Fibroblast of peridontal ligament (primary cell): ENCODE results near the gene RAP2C.
"Not testable (repeated sequence)": the region's sequence is repeated elsewhere in the genome, so short reads cannot be mapped to it uniquely, and the experiment has no call there.

Experiments
- DNase-seq: peaks from one replicate; pipeline ENCODE4 v3.0.0-alpha.2; 2010; ENCODE audit errors: extremely low read depth

Gene RAP2C

DNA sequence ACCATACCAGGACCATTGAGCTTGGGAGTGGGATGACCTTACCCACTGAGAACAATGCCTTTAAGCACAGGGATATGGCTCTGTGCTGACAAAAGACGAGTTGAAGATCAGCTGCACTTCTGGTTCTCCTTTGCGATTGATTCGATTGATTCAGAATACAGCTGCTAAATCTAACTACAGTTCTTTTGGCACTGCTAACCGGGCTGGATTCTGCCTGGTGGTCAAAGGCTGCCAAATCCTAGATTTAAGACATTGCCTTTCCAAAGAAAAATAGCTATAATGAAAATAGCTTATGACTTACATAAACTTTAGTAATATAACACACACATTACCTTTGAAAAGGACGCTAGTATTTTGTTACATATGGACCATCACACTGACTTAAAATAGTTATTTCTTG lies 18.3 kb downstream of the RAP2C start:
- no peak for DNase-seq

DNA sequence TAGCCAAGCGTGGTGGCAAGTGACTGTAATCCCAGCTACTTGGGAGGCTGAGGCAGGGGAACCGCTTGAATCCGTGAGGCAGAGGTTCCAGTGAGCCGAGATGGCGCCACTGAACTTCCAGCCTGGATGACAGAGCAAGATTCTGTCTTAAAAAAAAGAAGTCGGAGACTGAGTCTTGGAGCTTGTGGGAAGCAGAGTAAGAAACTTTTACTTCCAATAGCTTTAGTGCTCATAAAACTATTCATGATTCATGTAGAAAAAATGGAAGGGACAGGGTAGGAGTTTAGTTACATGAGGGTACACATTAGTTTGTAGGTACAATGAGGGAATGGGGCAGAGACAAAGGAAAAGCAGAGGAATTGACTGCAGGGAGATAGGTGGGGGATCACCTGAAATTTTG lies 19.3 kb downstream of the RAP2C start:
- DNase-seq = no peak

DNA sequence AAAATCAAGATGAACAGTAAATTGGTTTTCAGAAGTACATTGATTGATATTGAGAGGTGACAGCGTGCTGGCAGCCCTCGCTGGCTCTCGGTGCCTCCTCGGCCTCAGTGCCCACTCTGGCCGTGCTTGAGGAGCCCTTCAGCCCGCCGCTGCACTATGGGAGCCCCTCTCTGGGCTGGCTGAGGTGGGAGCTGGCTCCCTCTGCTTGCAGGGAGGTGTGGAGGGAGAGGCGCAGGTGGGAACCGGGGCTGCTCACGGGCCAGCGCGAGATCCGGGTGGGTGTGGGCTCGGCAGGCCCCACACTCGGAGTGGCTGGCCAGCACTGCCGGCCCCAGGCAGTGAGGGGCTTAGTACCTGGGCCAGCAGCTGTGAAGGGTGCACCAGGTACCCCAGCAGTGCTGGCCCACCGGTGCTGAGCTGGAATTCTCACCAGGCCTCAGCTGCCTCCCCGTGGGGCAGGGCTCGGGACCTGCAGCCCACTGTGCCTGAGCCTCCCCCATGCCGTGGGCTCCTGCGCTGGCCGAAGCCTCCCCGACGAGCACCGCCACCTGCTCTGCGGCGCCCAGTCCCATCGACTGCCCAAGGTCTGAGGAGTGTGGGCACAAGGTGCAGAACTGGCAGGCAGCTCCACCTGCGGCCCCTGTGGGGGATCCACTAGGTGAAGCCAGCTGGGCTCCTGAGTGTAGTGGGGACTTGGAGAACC lies 25.2 kb downstream of the RAP2C start:
- DNase-seq = no peak

DNA sequence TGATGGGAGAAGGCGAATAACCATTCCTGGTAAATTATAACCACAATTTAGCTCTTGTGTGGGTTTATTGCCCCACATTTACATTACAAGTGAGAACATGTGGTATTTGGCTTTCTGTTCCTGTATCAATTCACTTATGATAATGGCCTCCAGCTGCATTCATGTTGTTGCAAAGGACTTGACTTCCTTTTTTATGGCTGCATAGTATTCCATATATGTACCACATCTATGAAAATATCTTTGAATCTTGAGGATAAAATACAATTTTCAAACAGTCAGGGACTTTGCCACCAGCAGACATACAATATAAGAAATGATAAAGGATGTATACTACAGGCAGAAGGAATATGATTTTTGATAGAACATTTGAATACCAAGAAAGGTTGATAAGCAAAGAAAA lies 27.3 kb downstream of the RAP2C start:
- DNase-seq = no peak

DNA sequence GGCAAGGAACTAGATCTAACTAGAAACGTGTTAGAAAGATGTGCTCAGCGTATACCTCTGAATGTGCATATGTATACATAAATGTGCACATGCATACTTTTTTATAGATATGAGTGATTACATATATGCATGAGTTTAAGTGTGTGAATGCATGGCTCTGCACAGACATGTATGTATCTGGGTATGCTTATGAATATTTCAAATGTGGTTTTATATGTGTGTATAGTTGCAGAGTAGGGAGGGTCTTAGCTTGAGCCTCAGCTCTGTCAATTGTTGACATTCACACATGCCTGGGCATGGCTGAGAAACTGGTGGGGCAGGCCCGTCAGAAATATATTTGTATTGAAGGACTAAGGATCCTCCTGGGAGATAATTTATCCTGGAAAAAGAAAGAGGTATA lies 31.1 kb downstream of the RAP2C start:
- no peak for DNase-seq

DNA sequence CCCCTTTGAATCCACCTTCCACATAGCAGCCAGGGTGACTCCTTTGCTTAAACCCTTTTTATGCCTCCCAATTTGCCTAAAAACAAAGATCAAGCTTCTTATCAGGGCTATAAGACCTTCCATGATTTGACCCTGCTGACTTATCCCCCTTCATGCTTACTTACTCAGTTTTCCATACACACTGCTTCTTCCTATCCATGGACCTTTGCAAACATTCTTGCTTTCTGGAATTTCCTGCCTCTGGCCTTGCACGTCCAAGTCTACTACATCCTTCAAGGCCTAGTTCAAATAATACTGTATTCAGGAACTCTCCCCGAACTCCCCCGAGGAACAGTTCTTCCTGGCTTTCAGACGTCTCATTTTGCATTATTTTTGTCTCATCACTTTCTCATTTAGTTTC lies 31.8 kb downstream of the RAP2C start:
- no peak for DNase-seq

DNA sequence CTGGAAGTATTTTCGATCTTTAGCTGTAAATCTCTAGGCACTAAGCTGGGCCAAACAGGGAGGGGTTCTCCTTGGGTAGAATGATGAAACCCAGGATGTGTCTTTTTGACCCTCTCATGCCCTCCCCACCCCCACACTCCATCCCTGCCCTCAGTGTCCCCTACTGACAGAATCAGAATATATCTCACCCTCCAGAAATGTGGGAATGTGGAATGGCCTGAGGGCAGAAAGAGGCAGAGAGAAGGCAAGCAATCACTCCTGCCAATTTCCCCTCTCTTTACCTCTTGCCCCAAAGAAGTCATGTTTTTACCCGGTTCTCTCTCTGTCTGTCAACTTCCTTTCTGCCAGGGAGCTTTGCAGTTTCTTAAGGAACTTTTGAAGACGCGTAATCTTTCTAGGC lies 34.4 kb downstream of the RAP2C start:
- DNase-seq = no peak

DNA sequence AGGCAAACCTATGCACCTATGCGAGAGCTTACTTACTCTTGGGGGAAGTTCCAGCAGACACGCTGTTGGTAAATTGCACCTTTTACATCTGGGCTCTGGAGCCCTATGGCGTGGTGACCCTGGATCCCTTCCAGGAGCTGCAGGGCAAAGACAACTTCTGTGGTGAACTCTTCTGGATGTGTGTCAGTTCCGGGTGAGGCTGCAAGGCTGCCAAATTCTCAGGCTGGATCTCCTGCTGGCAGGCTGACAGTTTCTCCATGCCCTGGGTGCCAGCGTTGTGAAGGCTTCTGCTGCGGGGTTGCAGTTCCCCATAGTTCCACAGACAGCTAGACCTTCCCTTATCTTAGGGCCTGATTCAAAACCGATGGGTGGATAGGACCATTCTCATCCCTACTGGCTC lies 37.9 kb downstream of the RAP2C start:
- DNase-seq = no peak

DNA sequence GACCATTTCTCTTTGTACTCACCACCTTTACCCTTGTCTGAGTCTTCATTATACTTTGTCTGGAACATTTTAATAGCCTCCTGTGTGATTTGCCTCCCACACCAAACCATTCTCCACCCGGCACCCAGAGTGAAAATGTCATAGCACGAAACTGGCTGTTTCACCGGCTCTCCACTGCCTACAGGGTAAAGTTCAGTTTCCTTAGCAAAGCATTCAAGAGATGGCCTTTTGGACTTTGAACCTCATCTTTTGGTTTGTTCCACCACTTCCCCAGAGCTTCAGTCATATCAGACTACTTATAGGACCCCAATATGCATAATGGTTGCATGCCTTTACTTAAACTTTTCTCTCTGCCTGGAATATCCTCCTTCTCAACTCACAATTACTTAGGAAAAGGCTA lies 38.3 kb downstream of the RAP2C start:
- no peak for DNase-seq

DNA sequence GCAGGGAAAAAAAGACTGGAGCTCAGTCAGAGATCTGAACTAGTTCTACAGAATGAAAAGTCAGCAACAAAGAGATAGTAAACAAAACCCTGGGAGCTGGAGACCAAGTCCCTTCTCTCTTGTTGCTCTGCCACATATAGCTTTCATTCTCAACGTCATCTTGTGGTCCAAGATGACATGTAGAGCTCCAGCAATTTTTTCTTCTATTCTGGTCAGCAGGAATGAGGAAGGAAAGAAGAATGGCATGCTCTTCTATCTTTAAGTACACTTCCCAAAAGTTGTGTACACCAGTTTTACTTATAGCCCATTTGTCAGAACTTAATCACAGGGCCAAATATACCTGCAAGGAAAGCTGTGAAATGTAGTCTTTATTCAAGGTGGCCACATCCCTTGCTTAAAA lies 45.6 kb downstream of the RAP2C start:
- no peak for DNase-seq

DNA sequence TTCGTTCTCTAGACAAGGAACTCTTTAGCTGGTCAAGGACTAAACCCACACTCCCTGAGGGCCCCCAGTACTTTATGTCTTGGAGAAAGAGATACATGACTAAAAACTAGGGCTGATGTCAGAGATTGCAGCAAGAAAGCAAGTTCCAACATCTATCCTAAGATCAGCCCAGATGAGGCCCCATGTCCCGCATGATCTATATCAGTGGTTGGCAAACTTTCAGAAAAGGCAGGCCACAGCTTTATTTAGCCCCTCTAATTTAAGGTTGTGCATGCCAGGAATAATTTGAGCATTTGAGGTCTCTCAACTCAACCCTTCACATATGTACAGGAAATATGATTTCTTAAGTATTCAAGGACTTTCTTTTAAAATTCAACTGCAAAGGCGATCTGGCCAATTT lies 47.4 kb downstream of the RAP2C start:
- DNase-seq = no peak

DNA sequence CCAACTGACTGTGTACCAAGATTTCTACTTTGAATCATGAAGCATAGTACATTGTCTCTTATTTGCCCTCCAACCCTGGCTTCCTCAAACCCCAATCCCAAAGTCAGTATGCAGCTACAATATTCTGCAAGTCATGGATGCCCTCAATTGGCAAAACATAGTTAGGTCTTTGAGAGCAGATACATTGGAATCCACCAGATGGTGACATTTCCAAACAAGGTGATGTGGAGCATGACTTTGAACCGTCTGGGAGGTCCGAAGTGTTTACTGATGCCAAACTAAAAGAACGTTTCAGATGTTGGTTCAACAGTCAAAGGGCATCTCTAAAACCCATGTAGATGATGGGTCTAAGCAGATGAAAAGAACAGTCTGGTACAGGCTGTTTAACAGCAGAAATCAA lies 47.8 kb downstream of the RAP2C start:
- no peak for DNase-seq

DNA sequence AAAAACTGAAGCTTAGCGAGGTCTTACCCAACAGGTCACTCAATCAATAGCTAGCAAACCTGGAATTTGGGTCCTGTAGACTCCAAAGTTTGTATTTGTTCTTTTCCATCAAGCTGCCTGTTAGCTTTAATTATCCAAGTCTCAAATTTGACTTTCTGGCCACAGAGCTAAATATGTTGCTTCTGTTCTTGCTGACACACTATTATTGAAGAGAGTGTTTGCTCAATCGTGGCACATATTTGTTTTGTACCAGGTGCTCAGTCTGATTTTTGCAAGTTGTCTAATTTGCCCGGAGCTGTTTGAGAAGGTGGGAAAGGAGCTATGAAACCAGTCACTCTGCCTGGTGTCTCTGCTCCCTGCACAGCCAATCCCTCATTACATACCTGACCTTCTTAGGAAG lies 49.7 kb downstream of the RAP2C start:
- no peak for DNase-seq

DNA sequence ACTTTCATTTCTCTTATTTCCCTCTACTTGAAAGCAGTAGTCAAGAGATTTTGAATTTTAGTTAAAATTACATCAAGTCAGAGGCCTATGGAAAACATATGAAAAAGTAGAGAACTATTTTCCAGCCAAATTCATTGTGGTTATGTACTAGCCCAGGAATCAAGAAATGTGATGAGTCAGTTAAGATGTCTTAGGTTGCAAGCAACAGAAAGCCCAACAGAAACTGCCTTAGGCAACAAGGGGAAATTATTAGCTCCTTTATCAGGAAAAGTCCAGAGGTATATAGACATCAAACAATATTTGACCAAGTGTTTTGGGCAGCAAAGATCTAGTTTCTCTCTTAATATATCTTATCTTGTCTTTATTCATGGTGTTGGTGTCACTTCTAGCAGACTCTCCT lies 53.6 kb downstream of the RAP2C start:
- DNase-seq = no peak

DNA sequence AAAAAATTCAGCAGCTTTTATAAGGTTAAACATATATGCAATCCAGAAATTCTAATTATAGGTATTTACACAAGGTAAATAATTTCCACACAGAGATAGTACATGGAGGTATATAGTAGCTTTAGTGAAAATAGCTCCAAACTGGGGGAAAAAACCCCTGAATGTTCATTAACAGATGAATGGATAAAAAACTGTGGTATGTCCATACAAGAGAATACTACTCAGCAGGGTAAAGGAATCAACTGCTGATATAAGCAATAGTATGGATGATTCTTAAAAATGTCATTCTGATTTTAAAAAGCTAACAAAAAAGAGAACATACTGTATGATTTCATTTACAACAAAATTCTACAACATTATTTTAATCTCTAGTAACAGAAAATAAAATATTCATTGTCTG lies 54.2 kb downstream of the RAP2C start:
- no peak for DNase-seq

DNA sequence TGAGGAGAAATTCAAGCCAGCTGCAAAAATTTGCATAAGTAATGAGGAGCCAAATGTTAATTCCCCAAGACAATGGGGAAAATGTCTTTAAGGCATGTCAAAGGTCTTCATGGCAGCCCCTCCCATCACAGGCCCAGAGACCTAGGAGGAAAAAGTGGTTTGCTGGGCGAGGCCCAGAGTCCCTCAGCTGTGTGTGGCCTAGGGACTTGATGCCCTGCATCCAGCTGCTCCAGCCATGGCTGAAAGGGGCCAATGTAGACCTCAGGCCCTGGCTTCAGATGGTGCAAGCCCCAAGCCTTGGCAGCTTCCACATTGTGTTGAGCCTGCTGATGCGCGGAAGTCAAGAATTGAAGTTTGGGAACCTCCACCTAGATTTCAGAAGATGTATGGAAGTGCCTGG lies 56.2 kb downstream of the RAP2C start:
- DNase-seq = not testable (repeated sequence)

DNA sequence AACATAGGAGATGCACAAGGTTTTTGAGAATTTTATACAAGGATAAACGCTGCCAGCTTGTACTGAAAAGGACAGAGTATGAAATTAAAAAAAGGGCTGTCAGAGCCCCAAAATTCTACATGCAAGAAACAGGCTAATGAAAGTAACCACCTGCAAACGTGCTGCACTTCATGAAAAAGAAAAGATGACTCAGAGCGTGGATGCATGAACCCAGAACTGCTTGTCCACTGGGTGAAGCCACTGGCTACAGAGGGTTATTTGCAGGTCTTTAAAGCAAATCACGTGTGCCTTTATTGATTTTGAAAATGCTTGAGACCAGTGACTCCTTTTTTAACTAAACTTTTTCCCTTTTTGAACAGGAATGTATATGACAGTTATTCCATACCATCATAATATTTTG lies 66.1 kb downstream of the RAP2C start:
- DNase-seq = no peak
